HUES6 (cell line): ENCODE measurements around the gene ERICH6.

Source experiments
- H3K27ac ChIP-seq: 2 replicates; pipeline ENCODE4 v1.7.0; 2013; ENCODE audit warnings: low read depth, mild to moderate bottlenecking, low read length, inconsistent platforms
- H3K27me3 ChIP-seq: 2 replicates; pipeline ENCODE4 v1.6.1; 2013; ENCODE audit warnings: low read length; ENCODE audit not compliant: control insufficient read depth, insufficient read depth
- H3K36me3 ChIP-seq: 2 replicates; pipeline ENCODE4 v1.6.1; 2013; ENCODE audit warnings: low read length; ENCODE audit not compliant: control insufficient read depth, insufficient read depth
- H3K4me1 ChIP-seq: 2 replicates; pipeline ENCODE4 v1.6.1; 2013; ENCODE audit warnings: low read length; ENCODE audit not compliant: control insufficient read depth, insufficient read depth
- H3K4me3 ChIP-seq: 2 replicates; pipeline ENCODE4 v1.5.1; 2013; ENCODE audit warnings: low read depth, low read length
- H3K9ac ChIP-seq: one replicate; pipeline ENCODE4 v1.6.1; 2013; ENCODE audit warnings: mild to moderate bottlenecking, low read length
- H3K9me3 ChIP-seq: 2 replicates; pipeline ENCODE4 v1.6.1; 2013; ENCODE audit warnings: low read depth, low read length; ENCODE audit not compliant: control insufficient read depth, insufficient read depth

Gene ERICH6

DNA sequence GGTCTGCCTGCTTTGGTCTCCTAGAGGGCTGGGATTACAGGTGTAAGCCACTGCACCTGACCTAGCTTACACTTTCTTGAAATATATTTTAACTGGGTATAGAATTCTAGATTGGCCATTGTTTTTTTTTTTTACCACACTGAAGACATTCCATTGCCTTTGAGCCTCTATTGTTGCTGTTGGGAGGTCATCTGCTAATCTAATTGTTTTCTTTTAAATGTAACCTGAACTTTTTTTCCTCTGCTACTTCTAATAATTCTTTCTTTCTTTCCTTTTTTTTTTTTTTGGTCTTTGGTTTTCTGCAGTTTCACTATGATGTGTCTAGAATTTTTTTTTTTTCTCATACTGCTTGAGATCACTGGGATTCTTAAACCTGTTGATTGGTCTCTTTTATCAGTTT lies 28.1 kb downstream of the ERICH6 start:
- no peak overlapping the region for H3K27ac ChIP-seq
- H3K9ac ChIP-seq, result no peak overlapping the region
- peaks cover 12% of the 10 kb centered on the region for H3K9me3 ChIP-seq
- H3K4me3 ChIP-seq, result no peak overlapping the region
- H3K4me1 ChIP-seq, result no peaks in the 10 kb centered on the region
- H3K27me3 ChIP-seq, result no peaks in the 10 kb centered on the region
- H3K36me3 ChIP-seq, result no peaks in the 10 kb centered on the region

DNA sequence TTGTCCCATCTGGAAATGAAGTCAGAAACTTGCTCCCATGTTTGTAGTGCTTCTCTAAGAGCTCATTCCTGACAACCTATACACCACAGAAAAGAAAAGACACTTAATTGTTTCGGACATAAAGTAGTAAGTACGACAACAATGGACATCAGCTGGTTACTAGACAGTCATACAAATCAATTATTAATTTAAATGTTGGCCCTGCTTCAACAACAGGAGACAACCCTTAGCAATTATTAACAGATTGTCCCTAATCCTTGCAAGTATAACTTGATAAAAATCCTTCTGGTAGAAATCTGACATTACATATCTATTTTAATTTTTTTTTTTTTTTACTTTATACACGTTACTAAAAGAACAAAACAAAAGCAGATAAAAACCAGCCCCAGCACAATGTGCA lies 29.8 kb downstream of the ERICH6 start:
- no peaks in the 10 kb centered on the region for H3K27me3 ChIP-seq
- H3K27ac ChIP-seq, result no peak overlapping the region
- H3K9ac ChIP-seq, result no peak overlapping the region
- no peak overlapping the region for H3K4me3 ChIP-seq
- no peaks in the 10 kb centered on the region for H3K4me1 ChIP-seq
- no peaks in the 10 kb centered on the region for H3K36me3 ChIP-seq
- H3K9me3 ChIP-seq, result peaks cover 12% of the 10 kb centered on the region

DNA sequence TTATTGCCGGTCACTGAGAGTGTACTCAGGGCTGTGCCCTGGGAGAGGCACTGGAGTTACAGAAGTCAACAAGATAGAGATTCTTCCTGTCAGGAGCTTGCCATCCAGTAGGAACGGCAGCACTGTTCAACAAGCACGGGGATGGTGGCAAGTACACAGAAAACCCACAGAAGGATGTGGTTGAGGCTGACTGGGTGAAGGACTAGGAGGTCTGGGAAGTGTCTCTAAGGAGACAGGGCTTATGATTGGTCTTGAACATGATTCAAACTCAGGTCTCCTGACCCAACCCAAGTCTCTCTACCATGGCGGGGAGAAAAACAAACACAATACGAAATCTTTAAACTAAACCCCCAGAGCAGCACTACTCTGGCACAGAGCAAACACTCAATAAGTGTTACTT lies 37.6 kb downstream of the ERICH6 start:
- Histone ChIP-seq H3K9me3 (no peaks in the 10 kb centered on the region), H3K27me3 (no peaks in the 10 kb centered on the region), H3K4me1 (no peaks in the 10 kb centered on the region), H3K4me3 (no peak overlapping the region), H3K9ac (no peak overlapping the region), H3K36me3 (no peaks in the 10 kb centered on the region), H3K27ac (no peak overlapping the region)

DNA sequence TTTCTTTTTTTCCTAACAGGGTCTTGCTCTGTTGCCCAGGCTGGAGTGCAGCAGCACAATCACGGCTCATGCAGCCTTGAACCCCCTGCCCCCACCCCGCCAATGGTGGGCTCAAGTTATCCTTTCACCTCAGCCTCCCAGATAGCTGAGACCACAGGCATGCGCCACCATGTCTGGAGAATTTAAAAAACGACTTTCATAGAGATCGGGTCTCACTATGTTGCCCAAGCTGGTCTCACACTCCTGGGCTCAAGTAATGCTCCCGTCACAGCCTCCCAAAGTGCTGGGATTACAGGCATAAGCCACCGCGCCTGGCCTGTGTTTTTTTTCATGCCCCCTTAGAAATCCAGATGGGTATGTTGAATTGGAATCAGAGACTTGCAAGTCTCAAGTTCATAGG lies 40.3 kb downstream of the ERICH6 start:
- Histone ChIP-seq H3K36me3 (no peaks in the 10 kb centered on the region), H3K27me3 (no peaks in the 10 kb centered on the region), H3K9me3 (no peaks in the 10 kb centered on the region), H3K4me1 (no peaks in the 10 kb centered on the region), H3K27ac (no peak overlapping the region), H3K4me3 (no peak overlapping the region), H3K9ac (no peak overlapping the region)

DNA sequence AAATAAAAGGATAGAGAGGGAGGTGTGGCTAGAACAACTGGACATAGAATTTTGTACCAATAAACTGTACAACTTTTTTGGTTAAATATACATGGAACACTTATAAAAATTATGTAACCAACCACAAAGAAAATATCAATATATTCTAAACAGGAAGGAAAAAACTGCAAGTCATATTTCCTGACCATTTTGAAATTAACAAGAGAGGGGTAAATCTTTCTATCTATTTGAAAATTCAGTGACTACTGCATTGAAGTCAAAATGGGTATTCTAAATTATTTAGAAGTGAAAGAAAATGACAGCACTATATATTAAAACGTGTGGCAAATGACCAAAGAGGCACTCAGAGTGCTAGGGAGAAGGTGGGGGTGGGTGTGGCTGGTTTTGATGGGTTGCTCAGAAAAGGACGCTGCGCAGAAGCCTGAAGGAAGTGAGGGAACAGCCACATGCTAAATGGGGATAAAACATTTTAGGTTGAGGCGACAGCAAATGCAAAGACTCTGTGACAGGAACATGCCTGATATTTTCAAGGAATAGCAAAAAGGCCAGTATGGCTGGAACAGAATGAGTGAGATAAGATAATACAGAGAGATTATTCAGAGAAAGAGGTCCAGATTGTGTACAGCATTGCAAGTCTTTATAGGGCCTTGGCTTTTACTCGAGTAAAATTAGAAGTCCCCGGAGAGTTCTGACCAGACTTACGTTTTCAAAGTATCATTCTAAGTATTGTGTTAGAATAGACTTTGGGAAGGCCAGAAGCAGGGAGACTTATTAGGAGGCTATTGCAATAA lies 41.1 kb downstream of the ERICH6 start:
- H3K27me3 ChIP-seq, result no peaks in the 10 kb centered on the region
- no peak overlapping the region for H3K9ac ChIP-seq
- H3K4me1 ChIP-seq, result no peaks in the 10 kb centered on the region
- H3K4me3 ChIP-seq, result no peak overlapping the region
- H3K36me3 ChIP-seq, result no peaks in the 10 kb centered on the region
- no peak overlapping the region for H3K27ac ChIP-seq
- H3K9me3 ChIP-seq, result no peaks in the 10 kb centered on the region

DNA sequence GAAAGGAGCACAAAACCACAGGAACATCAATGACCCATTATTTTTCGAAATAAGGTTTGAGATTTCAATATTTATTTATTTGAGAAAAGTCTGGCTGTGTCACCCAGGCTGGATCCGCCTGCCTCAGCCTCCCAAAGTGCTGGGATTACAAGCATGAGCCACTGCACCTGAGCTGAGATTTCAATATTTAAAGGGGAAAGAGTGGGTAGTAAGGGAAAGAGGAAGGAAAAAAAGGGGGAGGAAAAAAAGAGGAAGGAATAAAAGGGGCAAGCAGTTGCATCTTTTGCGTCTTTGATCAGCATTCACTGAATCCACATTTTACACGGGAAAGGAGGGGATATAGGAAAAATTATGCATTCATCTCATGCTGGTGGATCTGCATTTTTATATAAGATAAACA lies 47.4 kb downstream of the ERICH6 start:
- Histone ChIP-seq H3K4me3 (no peak overlapping the region), H3K27me3 (no peaks in the 10 kb centered on the region), H3K27ac (no peak overlapping the region), H3K9me3 (no peaks in the 10 kb centered on the region), H3K4me1 (no peaks in the 10 kb centered on the region), H3K9ac (no peak overlapping the region), H3K36me3 (no peaks in the 10 kb centered on the region)

DNA sequence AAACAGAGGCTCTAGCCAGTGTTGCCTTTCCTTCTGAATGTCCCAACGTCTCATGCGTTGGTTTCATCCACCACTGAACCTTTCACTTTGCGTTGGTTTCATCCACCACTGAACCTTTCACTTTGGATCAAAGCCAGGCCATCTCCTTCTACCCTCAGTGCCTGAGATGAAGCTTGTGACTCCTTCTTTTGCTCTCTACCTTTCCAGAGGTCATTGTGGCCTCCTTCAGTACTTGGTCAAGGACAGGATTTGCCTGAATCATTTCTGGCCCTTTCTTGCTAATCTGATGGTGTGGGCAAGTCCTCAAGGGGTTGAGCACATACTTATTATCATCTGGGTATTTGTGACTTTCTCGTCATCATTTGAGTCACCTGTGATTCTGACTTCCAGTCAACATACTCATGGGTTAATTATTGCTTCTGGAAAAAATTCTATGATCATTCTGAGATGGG lies 50.6 kb downstream of the ERICH6 start:
- H3K27ac ChIP-seq, result no peak overlapping the region
- no peak overlapping the region for H3K4me3 ChIP-seq
- H3K27me3 ChIP-seq, result no peaks in the 10 kb centered on the region
- no peaks in the 10 kb centered on the region for H3K9me3 ChIP-seq
- H3K4me1 ChIP-seq, result no peaks in the 10 kb centered on the region
- no peaks in the 10 kb centered on the region for H3K36me3 ChIP-seq
- no peak overlapping the region for H3K9ac ChIP-seq

DNA sequence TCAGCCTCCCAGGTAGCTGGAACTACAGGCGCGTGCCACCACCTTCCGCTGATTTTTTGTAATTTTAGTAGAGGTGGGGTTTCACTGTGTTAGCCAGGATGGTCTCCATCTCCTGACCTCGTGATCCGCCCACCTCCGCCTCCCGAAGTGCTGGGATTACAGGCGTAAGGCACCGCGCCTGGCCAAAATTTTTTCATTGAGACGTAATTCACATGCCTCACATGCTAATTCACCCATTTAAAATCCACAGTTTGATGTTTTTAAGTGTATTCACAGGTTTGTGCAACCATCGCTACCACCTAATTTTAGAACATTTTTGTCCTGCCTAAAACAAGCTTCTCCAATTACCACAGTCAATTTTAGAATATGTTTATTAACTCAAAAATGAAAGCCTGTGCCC lies 63.5 kb downstream of the ERICH6 start:
- Histone ChIP-seq H3K4me3 (no peak overlapping the region), H3K36me3 (no peaks in the 10 kb centered on the region), H3K4me1 (peaks cover 6% of the 10 kb centered on the region), H3K27ac (no peak overlapping the region), H3K9ac (no peak overlapping the region), H3K9me3 (no peaks in the 10 kb centered on the region), H3K27me3 (no peaks in the 10 kb centered on the region)

DNA sequence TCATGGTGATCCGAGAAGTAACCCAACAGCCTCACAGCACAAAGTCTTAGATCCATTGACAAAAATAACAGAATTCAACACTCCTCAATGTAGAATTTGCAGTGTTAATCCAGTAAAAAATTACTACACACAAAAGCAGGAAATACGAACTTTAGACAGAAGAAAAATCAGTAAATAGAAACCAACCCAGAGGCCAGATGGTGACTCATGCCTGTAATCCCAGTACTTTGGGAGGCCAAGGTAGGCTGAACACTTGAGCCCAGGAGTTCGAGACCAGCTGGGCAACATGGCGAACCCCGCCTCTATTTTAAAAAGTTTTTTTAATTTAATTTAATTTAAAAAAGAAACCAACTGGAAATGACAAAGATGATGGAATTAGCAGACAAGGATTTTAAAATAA lies 64.5 kb downstream of the ERICH6 start:
- no peaks in the 10 kb centered on the region for H3K9me3 ChIP-seq
- H3K4me1 ChIP-seq, result peaks cover 11% of the 10 kb centered on the region
- no peaks in the 10 kb centered on the region for H3K36me3 ChIP-seq
- no peak overlapping the region for H3K9ac ChIP-seq
- H3K27me3 ChIP-seq, result no peaks in the 10 kb centered on the region
- no peak overlapping the region for H3K4me3 ChIP-seq
- no peak overlapping the region for H3K27ac ChIP-seq

DNA sequence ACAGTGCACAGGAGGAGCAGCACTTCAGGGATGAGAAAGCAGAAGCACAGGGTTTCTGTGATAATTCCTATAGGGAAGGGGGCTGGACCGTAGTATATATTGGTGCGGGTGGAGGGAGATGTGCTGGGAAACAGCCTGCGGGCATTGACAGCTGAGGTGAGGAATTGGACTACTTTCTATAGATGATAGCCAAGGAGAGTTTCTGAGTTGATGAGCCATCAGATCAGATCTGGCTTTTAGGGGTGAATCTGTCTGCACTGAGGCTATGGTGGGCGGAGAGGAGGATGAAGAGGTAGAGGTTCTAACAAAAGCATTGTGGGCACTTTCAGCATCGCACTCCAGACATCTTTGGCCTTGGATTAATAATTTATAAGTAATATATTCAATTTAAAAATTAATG lies 67.5 kb downstream of the ERICH6 start:
- H3K27ac ChIP-seq, result no peak overlapping the region

DNA sequence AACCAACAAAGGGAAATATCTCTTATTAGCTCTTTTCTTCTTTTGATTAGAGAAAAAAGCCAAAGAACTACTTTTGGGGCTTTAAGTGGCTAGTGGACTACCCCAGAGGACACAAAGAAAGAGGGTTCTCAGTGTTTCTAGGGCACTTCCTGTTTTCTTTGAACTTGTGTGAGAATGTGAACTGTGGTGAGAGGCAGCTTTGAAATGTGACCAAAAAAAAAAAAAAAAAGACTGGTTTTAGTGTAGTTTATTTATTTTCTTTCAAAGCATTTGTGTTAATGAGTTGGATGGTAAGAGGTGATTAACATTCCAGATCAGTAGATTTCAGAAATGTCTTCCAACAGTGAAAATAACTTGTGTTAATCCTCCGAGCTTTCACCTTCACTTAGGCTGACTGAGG lies 68.2 kb downstream of the ERICH6 start:
- Histone ChIP-seq H3K9me3 (no peaks in the 10 kb centered on the region), H3K27ac (no peak overlapping the region), H3K4me1 (peaks cover 11% of the 10 kb centered on the region), H3K36me3 (peaks cover 10% of the 10 kb centered on the region), H3K27me3 (no peaks in the 10 kb centered on the region), H3K9ac (no peak overlapping the region), H3K4me3 (no peak overlapping the region)

More for the DNA sequence above, 67.5 kb downstream of the ERICH6 start:
- Histone ChIP-seq H3K27me3 (no peaks in the 10 kb centered on the region), H3K9ac (no peak overlapping the region), H3K36me3 (peaks cover 5% of the 10 kb centered on the region; the same call in 1 of the 2 replicates), H3K9me3 (no peaks in the 10 kb centered on the region), H3K4me3 (no peak overlapping the region), H3K4me1 (peaks cover 11% of the 10 kb centered on the region)
